Measurements from ENCODE around the gene PSD4. TPM values are rescaled to one million over a fixed set of nuclear protein-coding genes. Genes with fewer than 3 reads are reported as not detected.

PSD4 gene
- total RNA-seq, 1 donor from 2014 or later: 27.1 TPM

DNA sequence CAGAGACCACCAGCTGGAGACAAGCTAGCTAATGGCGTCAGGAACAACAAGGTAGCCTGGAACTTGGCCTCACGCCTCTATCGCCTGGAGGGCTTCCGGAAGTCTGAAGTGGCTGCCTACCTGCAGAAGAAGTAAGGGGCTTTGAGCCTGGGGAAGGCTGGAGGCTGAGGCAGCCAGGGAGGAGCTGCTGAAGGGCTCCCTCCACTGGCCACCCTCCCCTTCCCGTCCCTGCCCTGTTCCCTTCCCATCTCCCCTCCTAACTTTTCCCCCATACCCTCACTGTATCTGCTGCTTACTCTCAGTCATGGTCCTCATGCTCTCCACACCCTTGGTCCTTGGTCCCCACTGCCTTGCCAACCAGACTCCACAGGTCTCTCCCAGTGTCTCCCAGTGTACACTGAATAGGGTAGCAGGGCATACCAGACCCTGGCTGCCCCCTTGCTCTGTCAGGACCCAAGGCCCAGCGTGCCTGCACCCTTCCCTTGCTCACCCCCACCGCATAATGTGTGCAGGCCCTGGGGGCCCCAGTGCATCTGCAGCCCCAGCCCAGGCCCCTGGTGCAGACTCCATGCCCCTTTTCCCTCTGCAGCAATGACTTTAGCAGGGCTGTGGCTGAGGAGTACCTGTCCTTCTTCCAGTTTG, 18.8 kb downstream of the PSD4 start:
- Mint-ChIP-seq H3K27me3 (peaks cover 13% of the 10 kb centered on the region), H3K27ac (no peak overlapping the region), H3K36me3 (ENCODE audit: insufficient read depth) (peaks cover 4% of the 10 kb centered on the region), H3K4me3 (ENCODE audit: low read depth) (no peak overlapping the region), H3K9me3 (ENCODE audit: low read depth) (no peaks in the 10 kb centered on the region), H3K4me1 (ENCODE audit: low read depth) (no peaks in the 10 kb centered on the region)
- DNase-seq (ENCODE audit: low spot score, unreplicated experiment): no peak
- TF ChIP-seq, protein P1, sequence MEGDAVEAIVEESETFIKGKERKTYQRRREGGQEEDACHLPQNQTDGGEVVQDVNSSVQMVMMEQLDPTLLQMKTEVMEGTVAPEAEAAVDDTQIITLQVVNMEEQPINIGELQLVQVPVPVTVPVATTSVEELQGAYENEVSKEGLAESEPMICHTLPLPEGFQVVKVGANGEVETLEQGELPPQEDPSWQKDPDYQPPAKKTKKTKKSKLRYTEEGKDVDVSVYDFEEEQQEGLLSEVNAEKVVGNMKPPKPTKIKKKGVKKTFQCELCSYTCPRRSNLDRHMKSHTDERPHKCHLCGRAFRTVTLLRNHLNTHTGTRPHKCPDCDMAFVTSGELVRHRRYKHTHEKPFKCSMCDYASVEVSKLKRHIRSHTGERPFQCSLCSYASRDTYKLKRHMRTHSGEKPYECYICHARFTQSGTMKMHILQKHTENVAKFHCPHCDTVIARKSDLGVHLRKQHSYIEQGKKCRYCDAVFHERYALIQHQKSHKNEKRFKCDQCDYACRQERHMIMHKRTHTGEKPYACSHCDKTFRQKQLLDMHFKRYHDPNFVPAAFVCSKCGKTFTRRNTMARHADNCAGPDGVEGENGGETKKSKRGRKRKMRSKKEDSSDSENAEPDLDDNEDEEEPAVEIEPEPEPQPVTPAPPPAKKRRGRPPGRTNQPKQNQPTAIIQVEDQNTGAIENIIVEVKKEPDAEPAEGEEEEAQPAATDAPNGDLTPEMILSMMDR (IDR thresholded peaks at IDR 0.05; ENCODE audit: unreplicated experiment): no peak

DNA sequence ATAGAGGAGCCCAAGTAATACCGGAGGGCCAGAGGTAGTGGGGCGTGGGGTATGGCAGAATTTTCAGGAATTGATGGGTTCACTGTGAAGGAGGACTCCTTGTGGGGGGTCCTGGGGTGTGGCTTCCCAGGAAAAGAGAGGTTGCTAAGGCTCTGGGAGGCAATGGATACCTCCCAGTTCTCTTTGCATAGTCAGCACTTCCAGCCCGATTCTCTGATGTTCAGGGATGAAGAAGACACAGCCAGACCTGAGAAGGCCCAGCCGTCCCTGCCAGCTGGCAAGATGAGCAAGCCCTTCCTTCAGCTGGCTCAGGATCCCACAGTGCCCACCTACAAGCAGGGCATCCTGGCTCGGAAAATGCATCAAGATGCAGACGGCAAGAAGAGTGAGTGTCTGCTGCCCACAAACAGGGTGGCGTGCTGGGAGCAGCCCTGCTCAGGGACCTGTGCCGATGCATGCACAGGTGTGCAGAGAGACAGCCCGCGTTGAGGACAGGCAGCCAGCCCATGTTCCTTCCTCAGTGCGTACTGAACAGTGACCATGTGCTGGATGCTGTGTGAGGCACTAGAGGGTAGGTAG, 22.2 kb downstream of the PSD4 start:
- Mint-ChIP-seq H3K27ac (no peak overlapping the region), H3K27me3 (peaks cover 13% of the 10 kb centered on the region), H3K9me3 (ENCODE audit: low read depth) (no peaks in the 10 kb centered on the region), H3K4me1 (ENCODE audit: low read depth) (no peaks in the 10 kb centered on the region), H3K36me3 (ENCODE audit: insufficient read depth) (peaks cover 3% of the 10 kb centered on the region), H3K4me3 (ENCODE audit: low read depth) (no peak overlapping the region)
- no peak for DNase-seq (ENCODE audit: low spot score, unreplicated experiment)
- TF ChIP-seq, protein P1 (IDR thresholded peaks at IDR 0.05; ENCODE audit: unreplicated experiment): no peak

DNA sequence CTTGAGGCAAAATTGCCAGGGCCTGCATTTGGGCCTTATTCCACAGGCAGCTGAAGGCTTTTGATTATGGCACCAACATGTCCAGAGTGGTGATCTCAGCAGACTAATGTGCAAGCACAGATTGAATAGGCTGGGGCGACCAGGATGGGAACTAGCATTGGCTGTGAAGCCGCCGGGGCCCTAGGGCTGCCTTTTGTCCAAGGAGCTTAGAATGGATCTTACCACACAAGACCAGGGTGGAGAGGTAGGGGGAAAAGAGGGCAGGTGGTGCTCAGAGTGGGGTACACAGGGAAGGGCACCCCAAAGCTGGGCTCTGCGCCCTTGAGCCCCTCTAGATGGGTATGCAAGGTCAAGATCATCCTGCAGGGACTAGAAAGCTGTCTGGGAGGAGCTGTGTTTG, 23.1 kb downstream of the PSD4 start:
- Mint-ChIP-seq H3K27me3 (peaks cover 13% of the 10 kb centered on the region), H3K4me3 (ENCODE audit: low read depth) (peak overlapping the region; percentile 50), H3K4me1 (ENCODE audit: low read depth) (no peaks in the 10 kb centered on the region), H3K36me3 (ENCODE audit: insufficient read depth) (peaks cover 3% of the 10 kb centered on the region), H3K9me3 (ENCODE audit: low read depth) (no peaks in the 10 kb centered on the region), H3K27ac (no peak overlapping the region)
- TF ChIP-seq, protein P1 (IDR thresholded peaks at IDR 0.05; ENCODE audit: unreplicated experiment): no peak
- no peak for DNase-seq (ENCODE audit: low spot score, unreplicated experiment)

DNA sequence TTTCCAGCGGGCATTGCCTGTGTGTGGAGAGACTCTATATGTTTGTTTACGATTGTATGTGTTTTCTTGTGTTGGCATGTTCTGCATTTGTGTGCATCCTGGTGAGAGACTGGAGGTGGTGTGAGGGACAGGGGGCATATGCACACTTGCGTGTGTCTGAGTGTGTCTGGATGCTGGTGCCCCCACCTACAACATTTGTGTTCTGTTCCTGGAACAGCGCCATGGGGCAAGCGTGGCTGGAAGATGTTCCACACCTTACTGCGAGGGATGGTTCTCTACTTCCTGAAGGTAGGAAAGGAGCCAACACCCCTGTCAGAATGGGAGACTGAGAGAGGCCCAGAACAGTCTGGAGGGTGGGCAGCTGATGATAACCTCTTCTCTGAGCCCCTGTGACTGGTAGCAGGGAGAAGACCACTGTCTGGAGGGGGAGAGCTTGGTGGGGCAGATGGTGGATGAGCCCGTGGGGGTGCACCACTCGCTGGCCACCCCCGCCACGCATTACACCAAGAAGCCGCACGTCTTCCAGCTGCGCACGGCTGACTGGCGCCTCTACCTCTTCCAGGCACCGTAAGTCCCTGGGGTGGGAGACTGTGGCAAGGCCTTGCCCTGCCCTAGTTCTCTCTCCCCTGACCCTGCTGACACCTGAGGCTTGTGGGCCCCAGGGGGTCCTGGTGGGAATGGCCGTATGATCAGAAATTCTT, 23.7 kb downstream of the PSD4 start:
- Mint-ChIP-seq H3K4me3 (ENCODE audit: low read depth) (peak overlapping the region; percentile 72), H3K27me3 (peaks cover 13% of the 10 kb centered on the region), H3K9me3 (ENCODE audit: low read depth) (no peaks in the 10 kb centered on the region), H3K27ac (no peak overlapping the region), H3K36me3 (ENCODE audit: insufficient read depth) (peaks cover 3% of the 10 kb centered on the region), H3K4me1 (ENCODE audit: low read depth) (no peaks in the 10 kb centered on the region)
- no peak for DNase-seq (ENCODE audit: low spot score, unreplicated experiment)
- TF ChIP-seq, protein P1 (IDR thresholded peaks at IDR 0.05; ENCODE audit: unreplicated experiment): no peak

DNA sequence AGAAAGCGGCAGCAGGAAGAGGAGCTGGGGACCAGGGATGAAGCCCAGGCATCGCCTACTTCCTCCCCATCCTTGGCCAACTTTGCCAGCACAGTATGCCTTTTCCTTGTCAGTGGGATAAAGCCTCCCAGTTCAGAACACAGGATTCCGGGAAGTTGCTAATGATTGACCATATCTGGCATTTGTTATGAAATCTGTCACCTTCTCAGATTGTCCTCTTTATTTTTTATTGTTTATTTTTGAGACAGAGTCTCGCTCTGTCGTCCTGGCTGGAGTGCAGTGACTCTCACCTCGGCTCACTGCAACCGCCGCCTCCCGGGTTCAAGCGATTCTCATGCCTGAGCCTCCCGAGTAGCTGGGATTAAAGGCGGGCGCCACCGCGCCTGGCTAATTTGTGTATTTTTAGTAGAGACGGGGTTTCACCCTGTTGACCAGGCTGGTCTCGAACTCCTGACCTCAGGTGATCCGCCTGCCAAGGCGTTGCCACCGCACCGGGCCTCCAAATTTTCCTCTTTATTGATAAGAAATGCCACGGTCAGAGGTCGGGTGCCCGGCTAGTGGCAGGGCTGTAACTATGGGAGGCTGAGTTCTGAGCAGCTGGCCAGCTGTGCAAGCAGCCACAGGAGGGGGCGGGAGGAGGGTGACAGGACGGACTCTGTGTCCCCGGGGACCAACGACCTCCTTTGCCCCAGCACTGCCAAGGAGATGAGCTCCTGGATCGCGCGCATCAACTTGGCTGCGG, 24.4 kb downstream of the PSD4 start:
- no peaks in the 10 kb centered on the region for H3K4me1 Mint-ChIP-seq (ENCODE audit: low read depth)
- peaks cover 13% of the 10 kb centered on the region for H3K27me3 Mint-ChIP-seq
- H3K9me3 Mint-ChIP-seq (ENCODE audit: low read depth): no peaks in the 10 kb centered on the region
- H3K4me3 Mint-ChIP-seq (ENCODE audit: low read depth): peak overlapping the region; percentile 72
- no peak for DNase-seq (ENCODE audit: low spot score, unreplicated experiment)
- H3K27ac Mint-ChIP-seq: peak overlapping the region; percentile 88
- TF ChIP-seq, protein P1 (IDR thresholded peaks at IDR 0.05; ENCODE audit: unreplicated experiment): no peak
- H3K36me3 Mint-ChIP-seq (ENCODE audit: insufficient read depth): peaks cover 3% of the 10 kb centered on the region
